Lower leg skin (tissue), 4 donors: ENCODE results near the gene KCNJ10. TPM values are rescaled to one million over a fixed set of nuclear protein-coding genes. Genes with fewer than 3 reads are reported as not detected.

Experiments
- DNase-seq, 2 donors: peaks; one replicate each; pipeline ENCODE4 v3.0.0-alpha.2; 2019; ENCODE audit warnings: low spot score in 2 of 2
- H3K4me3 ChIP-seq: fragments of 200-600 bp; sonication (generic); 2 replicates; pipeline ENCODE4 v1.5.1; 2017; ENCODE audit warnings: mild to moderate bottlenecking, low read depth; ENCODE audit not compliant: poor library complexity, severe bottlenecking
- POLR2A ChIP-seq, 2 donors: fragments of 450-650 bp; IDR thresholded peaks; one replicate each; pipeline ENCODE4 v1.6.1; 2016 to 2017; ENCODE audit warnings: antibody characterized with exemption in 2 of 2, mild to moderate bottlenecking in 1 of 2, moderate library complexity in 1 of 2
- WGBS, 2 donors: methylation state at CpG; one replicate each; pipeline ENCODE4 v1.1.5; 2018; 5-methylcytosine and 5-hydroxymethylcytosine counted together
- intact Hi-C: fragments of 100-400 bp; cut with DNase I; formaldehyde crosslinking; loops from one replicate; pipeline ENCODE4 v1.15.0; 2023; ENCODE audit warnings: low total_unique reads
- total RNA-seq, 4 donors: library from RNA; depleted of rRNA; stranded (reverse); fragments of >200 nt; gene quantifications; one replicate each; pipeline ENCODE4 v1.1.0, GENCODE V29; 2016
- TF ChIP-seq, protein P1 (sequence below), 3 donors: fragments of 450-650 bp; IDR thresholded peaks; one replicate each; pipeline ENCODE4 v1.5.1; 2016; ENCODE audit warnings: antibody characterized with exemption in 3 of 3, mild to moderate bottlenecking in 3 of 3, moderate library complexity in 2 of 3

Gene KCNJ10
- total RNA-seq, 4 donors from 2014 or later: not detected

DNA sequence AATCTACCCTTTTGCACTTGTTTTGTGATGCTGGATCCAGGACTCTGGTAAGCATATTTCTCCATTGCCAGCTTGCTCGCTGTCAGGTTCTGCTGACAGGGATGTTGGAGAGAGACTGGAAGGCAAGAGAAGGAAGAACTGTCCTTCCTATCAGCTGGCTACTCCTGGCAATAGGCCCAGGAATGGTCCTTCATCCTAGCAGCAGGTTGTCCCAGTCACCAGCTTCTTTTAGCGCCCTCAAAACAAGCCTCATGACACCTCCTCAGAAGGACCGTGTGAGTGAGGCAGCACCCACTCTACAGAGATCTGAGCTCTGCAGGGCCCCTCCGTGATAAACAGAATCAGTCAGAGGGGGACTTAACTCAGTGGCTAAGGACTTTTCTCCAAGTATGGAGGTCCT lies 82.8 kb downstream of the KCNJ10 start:
- TF ChIP-seq, protein P1, sequence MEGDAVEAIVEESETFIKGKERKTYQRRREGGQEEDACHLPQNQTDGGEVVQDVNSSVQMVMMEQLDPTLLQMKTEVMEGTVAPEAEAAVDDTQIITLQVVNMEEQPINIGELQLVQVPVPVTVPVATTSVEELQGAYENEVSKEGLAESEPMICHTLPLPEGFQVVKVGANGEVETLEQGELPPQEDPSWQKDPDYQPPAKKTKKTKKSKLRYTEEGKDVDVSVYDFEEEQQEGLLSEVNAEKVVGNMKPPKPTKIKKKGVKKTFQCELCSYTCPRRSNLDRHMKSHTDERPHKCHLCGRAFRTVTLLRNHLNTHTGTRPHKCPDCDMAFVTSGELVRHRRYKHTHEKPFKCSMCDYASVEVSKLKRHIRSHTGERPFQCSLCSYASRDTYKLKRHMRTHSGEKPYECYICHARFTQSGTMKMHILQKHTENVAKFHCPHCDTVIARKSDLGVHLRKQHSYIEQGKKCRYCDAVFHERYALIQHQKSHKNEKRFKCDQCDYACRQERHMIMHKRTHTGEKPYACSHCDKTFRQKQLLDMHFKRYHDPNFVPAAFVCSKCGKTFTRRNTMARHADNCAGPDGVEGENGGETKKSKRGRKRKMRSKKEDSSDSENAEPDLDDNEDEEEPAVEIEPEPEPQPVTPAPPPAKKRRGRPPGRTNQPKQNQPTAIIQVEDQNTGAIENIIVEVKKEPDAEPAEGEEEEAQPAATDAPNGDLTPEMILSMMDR (IDR thresholded peaks at IDR 0.05): no peak
- no peak for TF ChIP-seq POLR2A (IDR thresholded peaks at IDR 0.05)
- no peak overlapping the region for H3K4me3 ChIP-seq
- intact Hi-C loops: no loop called here
- 73 to 80% methylated on average over 4 of the region's 4 CpGs for WGBS, 2 donors
- peak in 1 of 2 donors; percentile 20 for DNase-seq

DNA sequence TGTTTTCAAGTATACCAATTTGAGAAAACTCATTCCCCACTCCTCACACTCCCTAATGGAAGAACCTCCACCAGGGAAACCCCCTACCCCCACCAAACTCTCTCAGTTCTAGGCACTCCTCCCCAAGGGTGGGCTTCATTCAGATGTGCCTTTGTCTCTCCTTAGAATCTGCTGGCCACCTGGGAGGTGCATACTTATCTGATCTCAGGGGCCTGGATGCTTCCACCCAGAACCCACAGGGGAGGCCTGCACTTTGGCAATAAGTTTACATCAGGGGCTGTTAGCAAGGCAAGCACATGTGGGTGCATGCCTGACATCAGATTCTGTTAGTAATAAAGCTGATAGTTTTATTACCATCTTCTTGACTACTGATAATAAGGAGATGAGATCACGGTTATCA lies 83.4 kb downstream of the KCNJ10 start:
- no peak for TF ChIP-seq POLR2A (IDR thresholded peaks at IDR 0.05)
- TF ChIP-seq, protein P1 (IDR thresholded peaks at IDR 0.05): no peak
- DNase-seq: peak in 1 of 2 donors; percentile 1
- intact Hi-C loops: no loop called here
- no peak overlapping the region for H3K4me3 ChIP-seq
- WGBS, 2 donors: 72 to 76% methylated on average over 1 of the region's 1 CpG

DNA sequence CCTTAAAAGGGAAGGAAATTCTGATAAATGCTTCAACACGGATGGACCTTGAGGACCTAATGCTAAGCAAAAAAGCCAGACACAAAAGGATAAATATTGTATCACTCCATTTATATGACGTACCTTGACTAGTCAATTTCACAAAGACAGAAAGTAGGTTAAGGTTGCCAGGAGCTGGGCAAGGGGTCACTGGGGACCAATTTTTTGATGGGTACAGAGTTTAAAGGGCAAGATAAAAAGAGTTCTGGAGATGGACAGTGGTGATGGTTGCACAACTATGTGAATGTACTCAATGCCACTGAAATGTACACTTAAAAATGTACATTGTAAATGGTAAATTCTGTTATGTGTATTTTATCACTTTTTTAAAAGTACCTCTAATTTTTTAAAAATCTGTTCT lies 83.9 kb downstream of the KCNJ10 start:
- intact Hi-C loops: no loop called here
- DNase-seq: peak in 1 of 2 donors; percentile 8
- TF ChIP-seq, protein P1 (IDR thresholded peaks at IDR 0.05): no peak
- no peak for TF ChIP-seq POLR2A (IDR thresholded peaks at IDR 0.05)
- 82 to 86% methylated on average over 2 of the region's 2 CpGs for WGBS, 2 donors
- no peak overlapping the region for H3K4me3 ChIP-seq

DNA sequence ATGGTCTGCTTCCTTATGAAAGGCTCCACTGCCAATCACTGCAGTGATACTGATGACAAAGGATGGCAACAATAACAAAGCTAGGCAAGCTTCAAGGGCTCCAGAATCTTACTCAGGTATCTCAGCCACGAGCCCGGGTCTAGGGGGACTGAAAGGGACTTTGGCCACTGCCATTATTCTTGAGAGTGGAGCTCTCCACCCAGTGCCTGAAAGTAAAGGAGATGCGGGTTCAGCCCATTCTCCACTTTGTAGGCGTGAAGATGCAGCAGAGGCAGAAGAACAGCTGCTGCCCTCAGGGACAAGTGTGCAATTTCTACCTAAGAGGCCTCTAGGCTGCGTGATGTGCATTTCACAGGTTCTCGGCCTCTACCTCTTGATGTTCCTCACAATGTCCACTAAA lies 84.5 kb downstream of the KCNJ10 start:
- no peak overlapping the region for H3K4me3 ChIP-seq
- TF ChIP-seq, protein P1 (IDR thresholded peaks at IDR 0.05): no peak
- TF ChIP-seq POLR2A (IDR thresholded peaks at IDR 0.05): no peak

DNA sequence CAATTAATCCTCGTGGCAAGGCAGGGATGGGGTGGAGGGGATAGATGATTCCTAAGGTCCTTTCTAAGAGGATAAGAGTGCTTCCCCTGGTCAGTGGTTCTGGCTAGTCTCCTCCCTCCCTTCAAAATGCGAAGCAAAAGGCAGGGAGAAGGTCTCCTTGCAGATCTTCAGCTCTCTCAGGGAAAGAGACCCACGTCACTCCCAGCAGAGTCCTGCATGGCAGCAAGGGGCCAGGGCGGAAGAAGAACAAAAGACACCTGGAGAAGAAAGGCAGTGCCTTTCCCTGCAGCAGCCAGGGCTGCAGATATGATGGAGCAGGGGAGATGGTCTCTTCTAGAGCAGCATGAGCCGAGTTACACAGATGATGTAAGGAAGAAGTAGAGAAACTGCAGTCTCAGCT lies 86.3 kb downstream of the KCNJ10 start:
- DNase-seq: peak in 1 of 2 donors; percentile 52
- 71 to 77% methylated on average over 5 of the region's 5 CpGs for WGBS, 2 donors
- no peak for TF ChIP-seq POLR2A (IDR thresholded peaks at IDR 0.05)
- TF ChIP-seq, protein P1 (IDR thresholded peaks at IDR 0.05): no peak
- H3K4me3 ChIP-seq: no peak overlapping the region
- intact Hi-C loops: no loop called here

More for the DNA sequence above, 84.5 kb downstream of the KCNJ10 start:
- intact Hi-C loops: no loop called here
- DNase-seq: peak in 1 of 2 donors; percentile 13
- WGBS, 2 donors: 92 to 94% methylated on average over 6 of the region's 6 CpGs

DNA sequence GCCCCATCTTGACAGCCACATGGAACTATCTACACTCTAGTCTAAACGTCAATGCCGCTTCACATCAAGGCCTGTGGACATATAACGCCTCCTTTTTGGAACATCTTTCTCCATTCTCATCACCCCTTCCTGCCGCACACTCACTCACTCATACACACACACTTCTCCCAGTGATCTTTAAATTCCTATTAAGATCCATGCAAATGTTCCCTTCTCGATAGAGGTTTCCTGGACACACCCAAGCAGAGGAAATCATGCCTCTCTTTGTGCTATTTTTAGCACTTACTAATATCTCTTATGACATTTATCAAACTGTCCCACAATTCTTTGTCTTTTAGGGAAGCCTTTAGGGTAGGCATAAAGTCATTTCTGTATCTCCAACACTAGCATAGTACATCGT lies 87.7 kb downstream of the KCNJ10 start:
- intact Hi-C loops: no loop called here
- no peak for TF ChIP-seq POLR2A (IDR thresholded peaks at IDR 0.05)
- TF ChIP-seq, protein P1 (IDR thresholded peaks at IDR 0.05): no peak
- peak in 1 of 2 donors; percentile 9 for DNase-seq
- 65 to 79% methylated on average over 5 to 6 of the region's 6 CpGs for whole genome bisulfite sequencing, 2 donors
- H3K4me3 ChIP-seq: no peak overlapping the region
